Lower leg skin (tissue), 3 donors: Measurements from ENCODE around the gene AHCYL1.

Experiments used
- POLR2A ChIP-seq, 2 donors: fragments of 450-650 bp; IDR thresholded peaks; one replicate each; pipeline ENCODE4 v1.6.1; 2016 to 2017; ENCODE audit warnings: antibody characterized with exemption in 2 of 2, mild to moderate bottlenecking in 1 of 2, moderate library complexity in 1 of 2
- TF ChIP-seq, protein P1 (sequence below), 3 donors: fragments of 450-650 bp; IDR thresholded peaks; one replicate each; pipeline ENCODE4 v1.5.1; 2016; ENCODE audit warnings: antibody characterized with exemption in 3 of 3, mild to moderate bottlenecking in 3 of 3, moderate library complexity in 2 of 3

DNA sequence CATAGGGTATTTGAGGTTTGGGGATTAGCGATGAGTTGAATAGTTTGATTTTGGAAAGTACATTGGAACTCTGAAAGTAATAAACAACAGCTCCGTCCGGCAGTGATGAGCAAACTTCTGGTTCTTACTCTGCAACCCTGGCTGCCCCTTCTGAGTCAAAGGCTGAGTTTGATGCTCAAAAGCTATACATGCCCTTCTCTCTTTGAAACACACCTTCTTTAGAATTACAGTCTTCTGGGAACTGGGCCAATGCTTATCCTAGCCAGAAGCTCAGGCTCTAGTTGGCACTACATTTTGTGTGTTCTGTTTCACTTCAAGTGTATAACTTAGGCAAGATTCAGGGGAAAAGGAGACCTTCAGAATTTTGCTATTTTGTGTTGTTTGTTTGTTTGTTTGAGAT lies 9.3 kb downstream of the AHCYL1 start:
- TF ChIP-seq POLR2A (IDR thresholded peaks at IDR 0.05) = no peak
- TF ChIP-seq, protein P1, sequence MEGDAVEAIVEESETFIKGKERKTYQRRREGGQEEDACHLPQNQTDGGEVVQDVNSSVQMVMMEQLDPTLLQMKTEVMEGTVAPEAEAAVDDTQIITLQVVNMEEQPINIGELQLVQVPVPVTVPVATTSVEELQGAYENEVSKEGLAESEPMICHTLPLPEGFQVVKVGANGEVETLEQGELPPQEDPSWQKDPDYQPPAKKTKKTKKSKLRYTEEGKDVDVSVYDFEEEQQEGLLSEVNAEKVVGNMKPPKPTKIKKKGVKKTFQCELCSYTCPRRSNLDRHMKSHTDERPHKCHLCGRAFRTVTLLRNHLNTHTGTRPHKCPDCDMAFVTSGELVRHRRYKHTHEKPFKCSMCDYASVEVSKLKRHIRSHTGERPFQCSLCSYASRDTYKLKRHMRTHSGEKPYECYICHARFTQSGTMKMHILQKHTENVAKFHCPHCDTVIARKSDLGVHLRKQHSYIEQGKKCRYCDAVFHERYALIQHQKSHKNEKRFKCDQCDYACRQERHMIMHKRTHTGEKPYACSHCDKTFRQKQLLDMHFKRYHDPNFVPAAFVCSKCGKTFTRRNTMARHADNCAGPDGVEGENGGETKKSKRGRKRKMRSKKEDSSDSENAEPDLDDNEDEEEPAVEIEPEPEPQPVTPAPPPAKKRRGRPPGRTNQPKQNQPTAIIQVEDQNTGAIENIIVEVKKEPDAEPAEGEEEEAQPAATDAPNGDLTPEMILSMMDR (IDR thresholded peaks at IDR 0.05) = no peak
